ENCODE measurements around the gene TTC33.

The TTC33 gene

DNA sequence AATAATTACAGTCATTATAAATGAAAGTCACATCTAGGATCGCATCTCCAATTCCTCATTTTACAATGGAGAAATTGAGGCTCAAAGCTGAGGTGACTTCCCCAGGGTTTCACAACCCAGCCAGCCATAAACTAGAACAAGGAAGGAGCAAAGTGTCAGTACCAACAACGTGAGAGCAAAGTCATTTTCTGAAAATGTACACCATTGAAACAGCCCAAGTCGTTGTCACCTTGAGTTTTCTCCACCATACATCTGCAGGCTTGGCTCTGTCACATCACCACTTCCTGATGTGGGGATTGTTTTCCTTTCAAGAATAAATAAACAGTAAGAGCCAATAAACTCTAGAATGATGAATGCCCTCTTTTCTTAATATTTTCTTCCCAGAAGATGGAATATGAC lies 260.5 kb downstream of the TTC33 start:
- Histone ChIP-seq H2AFZ (ENCODE audit: low read depth) (no peak overlapping the region), H3K27me3 (ENCODE audit: insufficient read depth, low read depth) (no peaks in the 10 kb centered on the region), H4K20me1 (ENCODE audit: insufficient read depth) (no peaks in the 10 kb centered on the region), H3K27ac (no peak overlapping the region), H3K9ac (no peak overlapping the region), H3K4me2 (no peak overlapping the region), H3K79me2 (ENCODE audit: insufficient read depth, low read depth) (no peaks in the 10 kb centered on the region), H3K4me3 (IDR thresholded peaks at IDR 0.05; ENCODE audit: insufficient read depth, low read depth, low read length) (no peak overlapping the region), H3K36me3 (ENCODE audit: insufficient read depth) (no peaks in the 10 kb centered on the region), H3K4me1 (ENCODE audit: low read depth, poor library complexity, severe bottlenecking) (peaks cover 26% of the 10 kb centered on the region)
- no peak for TF ChIP-seq CTCF (conservative IDR thresholded peaks at IDR 0.05; ENCODE audit: low read depth, low read length)

DNA sequence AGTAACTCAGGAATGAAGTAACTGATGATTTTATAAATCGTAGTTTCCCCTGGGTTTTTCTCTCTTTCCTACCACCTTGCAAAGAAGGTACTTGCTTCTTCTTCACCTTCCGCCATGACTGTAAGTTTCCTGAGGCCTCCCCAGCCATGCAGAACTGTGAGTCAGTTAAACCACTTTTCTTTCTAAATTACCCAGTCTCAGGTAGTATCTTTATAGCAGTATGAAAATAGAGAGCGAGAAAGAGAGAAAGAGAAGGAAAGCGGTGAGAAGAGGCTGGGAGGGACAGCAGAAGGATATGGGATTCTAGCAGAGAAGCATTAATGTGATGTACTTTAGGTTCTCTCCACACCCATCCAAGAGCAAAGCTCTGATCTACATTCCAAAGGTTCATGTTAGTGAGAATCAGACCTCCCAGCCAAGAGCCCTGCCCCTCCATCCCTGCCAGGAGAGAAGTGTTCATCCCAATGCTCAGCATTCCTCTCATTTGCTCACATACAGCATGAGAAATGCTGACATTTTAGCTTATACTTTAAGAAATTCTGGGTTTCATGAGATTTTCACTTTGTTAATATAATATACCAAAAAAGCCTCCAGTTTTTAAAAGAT lies 261.0 kb downstream of the TTC33 start:
- no peak overlapping the region for H3K4me2 ChIP-seq
- TF ChIP-seq CTCF (conservative IDR thresholded peaks at IDR 0.05; ENCODE audit: low read depth, low read length): no peak

GRCh38 chr5:40492056-40492455 lies 263.7 kb downstream of the TTC33 start:
- Histone ChIP-seq H2AFZ (ENCODE audit: low read depth) (no peak overlapping the region), H3K4me3 (IDR thresholded peaks at IDR 0.05; ENCODE audit: insufficient read depth, low read depth, low read length) (no peak overlapping the region), H3K9ac (no peak overlapping the region; the same call in 1 of the 2 replicates), H3K79me2 (ENCODE audit: insufficient read depth, low read depth) (no peaks in the 10 kb centered on the region), H3K4me2 (peak overlapping the region; percentile 69), H3K27me3 (ENCODE audit: insufficient read depth, low read depth) (no peaks in the 10 kb centered on the region), H4K20me1 (ENCODE audit: insufficient read depth) (no peaks in the 10 kb centered on the region), H3K4me1 (ENCODE audit: low read depth, poor library complexity, severe bottlenecking) (peaks cover 57% of the 10 kb centered on the region), H3K36me3 (ENCODE audit: insufficient read depth) (no peaks in the 10 kb centered on the region), H3K27ac (peak overlapping the region; percentile 69; the same call in 1 of the 2 replicates)
- no peak for TF ChIP-seq CTCF (conservative IDR thresholded peaks at IDR 0.05; ENCODE audit: low read depth, low read length)

More for the DNA sequence above, 261.0 kb downstream of the TTC33 start:
- H3K9ac ChIP-seq: no peak overlapping the region
- no peak overlapping the region for H3K27ac ChIP-seq
- no peak overlapping the region for H2AFZ ChIP-seq (ENCODE audit: low read depth)
- H3K27me3 ChIP-seq (ENCODE audit: insufficient read depth, low read depth): no peaks in the 10 kb centered on the region
- no peaks in the 10 kb centered on the region for H3K36me3 ChIP-seq (ENCODE audit: insufficient read depth)
- H3K4me1 ChIP-seq (ENCODE audit: low read depth, poor library complexity, severe bottlenecking): peaks cover 31% of the 10 kb centered on the region
- no peaks in the 10 kb centered on the region for H3K79me2 ChIP-seq (ENCODE audit: insufficient read depth, low read depth)
- no peaks in the 10 kb centered on the region for H4K20me1 ChIP-seq (ENCODE audit: insufficient read depth)
- no peak overlapping the region for H3K4me3 ChIP-seq (IDR thresholded peaks at IDR 0.05; ENCODE audit: insufficient read depth, low read depth, low read length)

DNA sequence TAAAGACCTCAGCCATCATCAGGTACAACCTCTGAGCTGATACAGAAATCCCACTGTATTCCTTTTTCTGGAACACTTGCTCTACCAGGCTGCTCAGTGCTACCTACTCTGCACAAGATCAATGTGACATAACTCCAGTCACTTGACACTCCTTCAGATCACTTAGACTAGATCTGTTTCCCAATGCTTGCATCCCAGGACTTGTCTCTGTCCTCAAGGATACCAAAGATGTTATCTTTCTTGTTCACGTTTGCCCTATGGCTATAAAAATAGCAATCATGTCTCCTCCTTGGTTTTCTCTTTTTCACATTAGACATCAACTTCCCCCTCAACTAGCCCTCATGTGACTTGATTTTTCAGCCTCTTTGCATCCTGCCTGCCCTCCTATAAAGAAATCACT lies 264.1 kb downstream of the TTC33 start:
- Histone ChIP-seq H3K9ac (no peak overlapping the region; the same call in 1 of the 2 replicates), H3K4me1 (ENCODE audit: low read depth, poor library complexity, severe bottlenecking) (peaks cover 62% of the 10 kb centered on the region)
- no peak for TF ChIP-seq CTCF (conservative IDR thresholded peaks at IDR 0.05; ENCODE audit: low read depth, low read length)

More for the DNA sequence above, 264.1 kb downstream of the TTC33 start:
- Histone ChIP-seq H3K36me3 (ENCODE audit: insufficient read depth) (no peaks in the 10 kb centered on the region), H3K27me3 (ENCODE audit: insufficient read depth, low read depth) (no peaks in the 10 kb centered on the region), H3K27ac (peak overlapping the region; percentile 69; the same call in 1 of the 2 replicates), H3K4me2 (peak overlapping the region; percentile 69), H4K20me1 (ENCODE audit: insufficient read depth) (no peaks in the 10 kb centered on the region), H2AFZ (ENCODE audit: low read depth) (peak overlapping the region; percentile 10; the same call in 1 of the 2 replicates), H3K79me2 (ENCODE audit: insufficient read depth, low read depth) (no peaks in the 10 kb centered on the region), H3K4me3 (IDR thresholded peaks at IDR 0.05; ENCODE audit: insufficient read depth, low read depth, low read length) (no peak overlapping the region)

Measured in KMS-11 (cell line).